ENCODE results near the gene NOTCH2NLA.
"Not testable (repeated sequence)": the region's sequence is repeated elsewhere in the genome, so short reads cannot be mapped to it uniquely, and the experiment has no call there.

DNA sequence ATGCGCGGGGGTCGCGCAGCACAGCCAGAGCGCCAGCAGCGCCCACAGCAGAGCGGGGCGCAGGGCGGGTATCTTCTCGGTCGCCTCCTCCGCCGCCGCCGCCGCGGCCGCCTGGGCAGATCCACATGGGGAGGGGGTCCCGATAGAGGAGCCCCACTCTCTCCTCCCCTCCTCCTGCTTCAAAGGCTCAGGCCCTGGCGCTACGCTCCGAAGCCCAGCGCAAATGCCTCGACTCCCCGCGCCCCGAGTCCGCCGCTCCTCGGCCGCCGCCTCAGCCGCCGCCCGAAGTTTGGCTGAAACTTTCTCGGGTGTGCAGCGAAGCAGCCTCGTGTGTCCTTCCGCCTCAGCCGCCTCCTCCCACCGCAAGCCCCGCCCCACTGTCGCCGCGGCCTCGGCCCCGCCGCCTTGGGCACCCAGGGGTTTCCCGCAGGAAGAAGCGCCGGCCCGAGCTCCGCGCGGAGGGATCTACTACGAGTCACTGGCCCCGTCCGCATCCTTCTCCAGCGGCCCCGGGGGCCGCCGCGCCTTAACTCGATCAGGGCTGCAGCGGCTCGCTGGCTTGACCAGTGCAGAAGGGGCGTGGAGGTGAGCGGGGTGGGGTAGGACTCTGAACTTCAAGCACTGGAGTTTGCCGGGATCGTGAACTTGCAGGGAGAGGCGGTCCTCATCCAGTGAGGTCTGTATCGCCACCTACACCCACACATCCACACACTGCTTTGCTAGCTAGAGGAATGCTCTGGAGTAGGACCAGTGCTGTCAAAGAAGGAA, at the start of gene NOTCH2NLA:
- TF ChIP-seq, protein P1, sequence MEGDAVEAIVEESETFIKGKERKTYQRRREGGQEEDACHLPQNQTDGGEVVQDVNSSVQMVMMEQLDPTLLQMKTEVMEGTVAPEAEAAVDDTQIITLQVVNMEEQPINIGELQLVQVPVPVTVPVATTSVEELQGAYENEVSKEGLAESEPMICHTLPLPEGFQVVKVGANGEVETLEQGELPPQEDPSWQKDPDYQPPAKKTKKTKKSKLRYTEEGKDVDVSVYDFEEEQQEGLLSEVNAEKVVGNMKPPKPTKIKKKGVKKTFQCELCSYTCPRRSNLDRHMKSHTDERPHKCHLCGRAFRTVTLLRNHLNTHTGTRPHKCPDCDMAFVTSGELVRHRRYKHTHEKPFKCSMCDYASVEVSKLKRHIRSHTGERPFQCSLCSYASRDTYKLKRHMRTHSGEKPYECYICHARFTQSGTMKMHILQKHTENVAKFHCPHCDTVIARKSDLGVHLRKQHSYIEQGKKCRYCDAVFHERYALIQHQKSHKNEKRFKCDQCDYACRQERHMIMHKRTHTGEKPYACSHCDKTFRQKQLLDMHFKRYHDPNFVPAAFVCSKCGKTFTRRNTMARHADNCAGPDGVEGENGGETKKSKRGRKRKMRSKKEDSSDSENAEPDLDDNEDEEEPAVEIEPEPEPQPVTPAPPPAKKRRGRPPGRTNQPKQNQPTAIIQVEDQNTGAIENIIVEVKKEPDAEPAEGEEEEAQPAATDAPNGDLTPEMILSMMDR (IDR thresholded peaks at IDR 0.05; ENCODE audit: insufficient read depth, low read depth, low read length): not testable (repeated sequence)
- not testable (repeated sequence) for TF ChIP-seq EZH2 (IDR thresholded peaks at IDR 0.05; ENCODE audit: insufficient read depth, low read length)
